GM18511 (cell line): Measurements from ENCODE around the gene HLF.

Experiments
- ATAC-seq: cut with Tn5 transposase; IDR thresholded peaks from one replicate; pipeline ENCODE4 v1.9.1; 2021; ENCODE audit warnings: mild to moderate bottlenecking, moderate library complexity; ENCODE audit not compliant: unreplicated experiment

The HLF gene

DNA sequence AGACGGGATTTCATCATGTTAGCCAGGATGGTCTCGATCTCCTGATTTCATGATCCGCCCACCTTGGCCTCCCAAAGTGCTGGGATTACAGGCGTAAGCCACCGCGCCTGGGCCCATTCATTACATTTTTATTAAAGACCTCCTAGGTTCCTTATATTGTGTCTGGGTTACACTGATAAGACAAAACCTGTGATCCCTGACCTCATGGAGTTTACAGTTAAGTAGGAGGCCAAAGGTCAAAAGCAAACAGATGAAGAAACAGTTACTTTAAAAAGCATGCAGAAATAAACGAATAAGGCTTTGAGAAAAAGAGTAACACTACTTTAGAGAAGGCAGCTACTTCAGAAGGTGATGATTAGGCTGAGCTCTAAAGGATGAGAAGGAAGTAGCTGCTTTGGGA is 14.9 kb upstream of the HLF start:
- ATAC-seq: no peak

DNA sequence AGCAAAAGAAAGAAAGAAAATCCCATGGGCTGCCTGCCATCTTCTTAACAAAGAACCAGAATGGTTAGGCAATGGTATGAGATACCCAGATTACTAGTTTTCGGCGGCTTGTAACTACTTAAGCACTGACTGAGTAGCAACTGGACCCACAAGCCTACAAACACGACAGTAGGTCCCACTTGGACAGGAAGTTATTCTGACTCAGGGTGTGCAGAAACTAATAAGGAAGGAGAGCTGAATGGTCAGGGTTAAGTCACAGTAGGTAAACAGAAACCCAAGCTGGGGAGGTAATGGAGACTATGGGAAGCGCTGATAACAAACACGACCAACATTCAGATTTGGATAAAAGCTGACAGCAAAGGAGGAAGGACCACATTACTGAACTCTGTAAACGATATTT is 10.4 kb upstream of the HLF start:
- no peak for ATAC-seq

DNA sequence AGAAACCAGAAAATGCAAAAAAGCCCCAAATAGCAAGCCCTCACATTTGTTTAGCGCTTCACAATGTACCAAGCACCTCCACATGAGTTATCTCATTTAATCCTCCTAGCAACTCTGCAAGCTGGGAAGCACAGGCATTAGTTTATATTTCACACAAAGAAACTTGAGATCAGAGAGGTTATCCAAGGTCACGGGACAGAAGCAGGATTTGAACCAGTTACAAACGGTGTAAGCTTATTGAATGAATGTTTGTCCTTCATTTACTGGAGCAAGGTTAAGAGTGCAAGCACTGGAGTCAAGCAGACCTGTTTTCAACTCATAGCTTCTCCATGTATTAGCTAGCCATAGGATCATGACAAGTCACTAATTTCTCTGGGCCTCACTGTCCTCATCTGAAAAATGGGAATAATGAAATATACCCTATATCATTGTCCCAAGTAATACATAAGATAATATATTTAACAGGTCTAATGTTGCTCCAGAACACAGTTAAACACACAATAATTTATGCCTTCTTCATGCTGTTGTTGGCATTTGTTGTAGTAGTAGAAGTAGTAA is 6.1 kb upstream of the HLF start:
- no peak for ATAC-seq

DNA sequence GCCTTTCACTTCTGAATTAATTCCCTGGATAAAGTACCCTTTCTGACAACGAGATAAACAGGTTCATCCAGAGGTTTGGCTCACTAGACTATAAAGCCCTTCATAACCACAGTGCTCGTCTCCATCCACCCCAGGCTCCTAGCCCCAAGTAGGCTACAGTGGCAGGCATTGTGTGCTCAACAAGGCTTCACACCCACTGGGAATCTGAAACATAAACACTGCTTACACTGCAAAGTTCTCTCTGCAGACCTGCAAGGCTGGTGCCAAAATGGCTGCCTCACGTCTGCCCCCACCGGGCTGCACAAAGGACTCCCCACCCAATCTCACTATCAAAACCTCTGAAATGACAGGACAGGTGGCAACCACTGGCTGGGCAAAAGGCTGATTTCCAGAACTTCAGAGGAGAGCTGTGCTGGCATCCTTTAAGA is 5.1 kb upstream of the HLF start:
- no peak for ATAC-seq

DNA sequence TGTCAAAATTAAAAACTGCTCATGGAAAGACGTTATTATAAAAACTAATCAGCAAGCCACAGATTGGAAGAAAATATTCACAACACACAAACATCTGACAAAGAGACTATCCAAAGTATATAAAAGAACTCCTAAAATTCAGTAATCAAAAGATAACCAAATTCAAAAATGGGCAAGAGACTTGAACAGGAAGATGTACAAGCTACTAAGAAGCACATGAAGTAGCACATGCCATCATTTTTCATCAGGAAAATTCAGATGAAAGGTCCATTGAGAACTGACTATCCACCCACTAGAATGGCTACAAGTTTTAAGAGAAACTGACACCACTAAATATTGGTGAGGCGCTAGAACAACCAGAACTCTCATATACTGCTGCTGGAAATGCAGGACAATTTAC is 3.4 kb upstream of the HLF start:
- no peak for ATAC-seq

DNA sequence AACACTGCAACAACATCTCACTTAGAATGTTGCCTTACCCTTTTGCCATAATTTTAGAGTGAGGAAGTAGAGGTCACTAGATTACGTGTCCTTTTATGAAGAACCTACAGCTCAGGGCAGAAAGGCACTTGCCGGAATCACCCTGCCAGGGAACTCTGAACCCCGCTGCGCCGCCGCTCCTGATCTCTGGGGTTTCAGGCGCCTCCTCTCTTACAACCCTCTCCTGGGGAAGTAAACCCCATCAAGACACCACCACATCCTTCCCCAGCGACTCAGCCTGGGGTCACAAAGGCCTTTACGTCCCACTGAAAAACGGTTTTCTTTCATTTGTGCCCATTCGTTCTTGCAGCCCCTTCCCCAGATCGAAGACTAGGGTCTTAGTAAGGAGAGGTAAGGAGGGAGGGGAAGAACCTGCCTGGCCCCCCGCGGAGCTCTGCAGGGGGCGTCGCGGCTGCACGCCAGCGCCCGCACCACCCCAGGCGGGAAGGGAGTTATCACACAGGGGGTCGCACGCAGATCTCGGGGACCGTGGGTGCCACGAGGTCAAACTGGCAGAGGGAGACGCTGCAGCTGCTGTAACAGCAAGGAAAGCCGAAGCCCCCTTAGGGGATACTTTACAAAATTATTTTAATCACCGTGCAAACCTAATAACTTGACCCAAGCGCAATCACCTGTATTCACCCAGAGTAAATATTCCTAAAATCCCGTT is 1.0 kb upstream of the HLF start:
- no peak for ATAC-seq

DNA sequence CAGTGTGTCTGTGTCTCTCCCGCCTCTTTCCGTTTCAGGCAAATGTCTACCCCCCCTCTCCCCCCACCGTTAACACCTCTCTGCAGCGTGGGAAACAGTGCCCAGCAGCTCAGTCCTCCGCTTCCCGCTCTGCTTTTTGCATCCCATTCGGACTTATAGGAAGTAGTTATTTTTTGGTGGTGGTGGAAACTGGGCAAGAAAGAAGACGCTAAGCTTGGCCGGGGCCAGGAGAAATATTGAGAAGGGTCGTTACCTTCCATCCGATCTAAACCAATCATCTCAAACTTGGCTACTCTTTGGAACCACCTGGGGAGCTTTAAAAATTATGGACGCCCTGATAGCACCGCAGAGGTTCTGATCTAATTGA is 499 bp upstream of the HLF start:
- ATAC-seq: peak; percentile 9

DNA sequence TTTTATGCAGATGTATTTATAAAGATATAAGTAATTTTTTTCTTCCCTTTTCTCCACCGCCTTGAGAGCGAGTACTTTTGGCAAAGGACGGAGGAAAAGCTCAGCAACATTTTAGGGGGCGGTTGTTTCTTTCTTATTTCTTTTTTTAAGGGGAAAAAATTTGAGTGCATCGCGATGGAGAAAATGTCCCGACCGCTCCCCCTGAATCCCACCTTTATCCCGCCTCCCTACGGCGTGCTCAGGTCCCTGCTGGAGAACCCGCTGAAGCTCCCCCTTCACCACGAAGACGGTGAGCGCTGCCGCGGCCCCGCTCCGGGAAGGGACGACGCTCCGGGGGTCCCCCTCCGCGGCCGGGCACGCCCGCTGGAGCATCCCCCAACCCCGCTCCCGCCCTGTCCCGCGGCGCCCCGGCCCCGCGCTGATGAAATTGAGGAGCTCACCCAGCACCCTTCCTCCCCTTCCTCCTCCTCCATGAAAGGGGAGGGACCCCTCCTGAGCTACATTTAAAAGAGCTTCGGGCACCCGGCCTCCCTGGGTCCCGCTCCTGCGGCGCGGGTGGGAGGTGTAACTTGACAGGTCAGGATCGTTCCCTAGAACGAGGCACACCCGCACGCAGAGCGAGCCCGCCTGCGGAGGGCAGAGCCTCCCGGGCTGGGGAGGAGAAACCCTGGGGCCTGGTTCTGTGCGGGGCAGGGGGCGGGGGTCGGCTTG is 706 bp downstream of the HLF start:
- ATAC-seq: no peak

DNA sequence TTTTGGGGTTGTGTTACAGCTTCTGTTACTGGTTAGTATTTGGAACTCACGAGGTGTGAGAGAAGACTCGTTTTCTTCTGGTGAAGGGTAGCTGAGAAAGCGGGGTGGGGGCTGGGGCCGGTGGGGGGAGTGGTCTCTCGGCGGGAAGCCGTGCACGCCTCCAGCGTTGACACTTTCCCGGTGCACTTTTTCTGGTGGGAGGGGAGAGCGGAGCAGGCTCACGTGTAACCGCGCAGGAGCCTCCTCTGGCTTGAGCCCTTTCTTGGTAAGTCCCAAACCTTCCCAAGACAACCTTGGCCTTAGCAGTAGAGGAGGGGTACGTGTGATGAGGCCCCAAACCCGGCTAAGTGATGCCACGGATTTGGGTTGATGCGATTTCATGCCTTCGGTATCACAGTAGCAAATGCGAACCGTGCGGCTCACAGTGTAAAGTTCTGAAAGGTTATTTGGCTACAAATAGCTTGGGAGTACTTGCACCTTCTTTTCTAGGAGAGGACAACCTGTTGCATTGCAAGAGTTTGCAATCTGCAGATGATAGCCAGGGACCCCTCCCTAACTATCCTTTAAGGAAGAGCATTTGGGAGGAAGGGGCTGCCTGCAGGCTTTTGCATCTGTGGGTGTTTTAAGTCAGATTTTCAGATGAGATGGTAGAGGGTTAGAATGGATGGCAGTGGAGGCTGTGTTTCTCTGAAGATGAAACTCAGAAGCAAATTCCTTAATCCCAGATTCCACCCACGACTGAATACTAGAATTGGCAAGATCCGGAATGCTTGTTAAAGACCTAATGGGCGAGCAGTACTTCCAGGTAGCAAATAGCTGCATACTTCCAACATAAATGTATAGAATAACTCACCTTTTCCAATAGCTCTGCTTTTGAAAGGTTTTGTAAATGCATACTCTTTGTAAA is 1.5 kb downstream of the HLF start:
- no peak for ATAC-seq

DNA sequence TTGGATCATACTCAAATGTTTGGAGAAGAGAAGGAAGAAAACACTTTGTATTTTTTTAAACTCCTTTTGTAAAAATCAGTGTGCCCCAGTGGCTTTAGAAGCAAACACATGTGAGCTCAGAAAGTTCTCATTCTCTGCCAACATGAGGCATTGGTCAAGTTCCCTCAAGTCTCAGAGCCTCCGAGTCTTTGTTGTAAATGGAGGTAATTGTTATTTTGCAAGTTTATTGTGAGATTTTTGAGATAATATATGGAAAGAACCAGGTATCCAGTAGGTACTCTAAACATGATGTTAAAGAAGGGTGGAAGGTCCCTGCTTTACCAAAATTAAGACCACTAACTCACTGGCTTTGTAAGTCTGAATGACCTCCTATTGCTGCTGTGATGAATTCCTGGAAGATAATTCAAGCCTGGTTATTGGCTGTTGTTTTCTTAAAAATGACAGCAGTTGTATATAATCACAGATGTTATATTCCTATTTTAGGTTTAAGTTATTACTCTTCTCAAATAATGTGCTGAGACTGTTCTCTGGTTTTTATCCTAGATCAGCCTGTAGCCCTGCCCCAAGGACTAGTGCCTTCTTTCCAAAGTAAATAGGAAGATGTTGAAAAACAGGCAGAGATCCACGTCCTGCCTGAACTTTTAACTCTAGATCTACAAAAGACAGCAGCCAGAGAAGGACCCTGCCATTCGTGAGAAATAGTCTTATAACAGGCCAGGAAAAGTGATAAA is 2.4 kb downstream of the HLF start:
- no peak for ATAC-seq

DNA sequence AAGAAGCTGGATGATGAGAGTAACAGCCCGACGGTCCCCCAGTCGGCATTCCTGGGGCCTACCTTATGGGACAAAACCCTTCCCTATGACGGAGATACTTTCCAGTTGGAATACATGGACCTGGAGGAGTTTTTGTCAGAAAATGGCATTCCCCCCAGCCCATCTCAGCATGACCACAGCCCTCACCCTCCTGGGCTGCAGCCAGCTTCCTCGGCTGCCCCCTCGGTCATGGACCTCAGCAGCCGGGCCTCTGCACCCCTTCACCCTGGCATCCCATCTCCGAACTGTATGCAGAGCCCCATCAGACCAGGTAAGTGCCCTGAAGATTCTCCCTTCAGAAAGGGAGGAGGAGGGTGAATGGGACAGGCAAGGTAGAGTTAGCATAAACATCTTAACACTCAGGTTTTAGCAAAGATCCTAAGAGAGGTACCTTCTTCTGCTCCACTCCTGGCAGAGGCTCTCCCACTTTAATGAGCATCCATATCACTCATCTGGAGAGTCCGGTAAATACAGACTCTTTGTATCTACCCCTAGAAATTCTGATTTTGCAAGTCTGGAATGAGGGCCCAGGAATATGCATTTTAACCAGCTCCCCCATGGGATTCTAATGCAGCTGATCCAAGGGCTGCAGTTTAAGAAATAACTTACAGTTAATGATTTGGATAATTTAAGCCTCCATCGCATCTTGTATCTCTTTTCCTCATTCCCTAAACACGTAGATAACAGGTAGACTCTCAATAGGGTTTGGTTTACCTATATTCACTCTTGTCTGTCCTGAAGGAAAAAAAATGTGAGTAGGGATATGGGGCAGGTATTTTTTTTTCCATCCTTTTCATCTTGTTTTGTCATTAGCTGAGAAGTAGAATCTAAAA is 3.3 kb downstream of the HLF start:
- ATAC-seq: no peak

DNA sequence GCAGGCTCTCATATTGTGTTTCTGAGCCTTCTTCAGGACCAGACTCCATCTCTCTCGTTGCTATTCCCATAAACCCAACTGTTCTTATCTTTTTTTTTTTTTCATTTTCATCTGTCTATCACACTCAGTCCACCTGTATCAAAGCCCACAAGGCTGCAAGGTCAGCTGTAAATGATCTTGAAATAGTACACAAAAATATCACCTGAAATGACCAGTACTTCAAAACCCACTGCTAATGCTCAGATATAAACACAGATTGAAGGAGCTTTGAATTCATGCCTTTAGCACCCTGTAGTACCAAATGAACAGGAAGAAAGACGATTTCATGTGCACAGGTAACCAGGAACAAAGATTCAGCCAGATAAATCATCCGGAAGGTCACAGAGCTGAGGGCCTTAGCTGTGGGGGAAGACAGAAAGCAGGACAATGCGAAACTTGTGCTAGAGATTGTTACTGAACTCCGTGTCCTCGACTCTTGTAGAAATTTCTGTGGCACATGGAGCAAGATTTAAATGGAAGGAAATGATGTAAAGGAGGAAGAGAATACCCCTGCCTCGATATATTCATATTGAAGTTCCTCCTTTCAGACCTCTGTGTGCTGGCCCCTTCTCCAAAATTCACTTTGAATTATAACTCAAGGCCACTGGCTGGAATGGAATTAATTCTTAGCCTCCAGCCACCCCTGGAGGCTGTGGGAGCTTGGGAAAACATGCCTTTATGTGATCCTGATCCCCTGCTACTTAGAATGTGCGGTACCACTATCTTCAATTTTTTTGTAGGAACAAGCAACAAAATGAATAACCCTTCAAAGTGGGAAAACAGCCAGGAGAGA is 4.1 kb downstream of the HLF start:
- ATAC-seq: no peak

DNA sequence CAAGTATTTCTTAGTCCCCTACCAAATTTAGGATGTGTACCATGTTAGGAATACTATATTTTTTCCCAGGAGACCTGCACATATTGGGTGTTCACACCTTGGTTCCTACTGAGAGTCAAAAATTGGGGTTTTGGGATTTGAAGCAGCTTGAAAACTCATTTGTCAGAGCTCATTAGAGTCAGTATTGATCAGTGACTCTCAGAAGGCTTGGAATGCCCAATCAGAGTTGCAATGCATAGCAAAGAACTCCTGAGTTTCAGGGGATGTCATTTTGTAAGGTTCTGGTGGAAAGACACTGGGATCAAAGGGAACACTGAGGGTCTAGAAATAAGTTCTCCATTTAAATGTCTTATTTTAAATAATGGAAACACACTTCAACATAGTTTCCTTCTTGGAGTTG is 5.1 kb downstream of the HLF start:
- ATAC-seq: no peak

DNA sequence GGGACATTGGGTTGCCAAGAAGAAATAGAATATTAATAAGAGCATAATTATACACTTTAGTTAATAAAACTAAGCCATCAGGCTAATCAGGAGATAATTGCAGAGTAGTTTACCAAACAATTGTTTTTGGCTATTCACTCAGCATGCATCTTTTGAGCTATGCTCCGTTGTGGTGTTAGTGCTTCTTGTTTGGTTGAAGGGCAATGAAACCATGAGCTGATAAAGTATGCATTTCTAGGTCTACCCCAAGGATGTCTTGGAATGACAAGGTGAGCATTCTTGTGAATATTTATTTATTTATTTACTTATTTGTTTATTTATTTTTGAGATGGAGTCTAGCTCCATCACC is 6.4 kb downstream of the HLF start:
- ATAC-seq: no peak

DNA sequence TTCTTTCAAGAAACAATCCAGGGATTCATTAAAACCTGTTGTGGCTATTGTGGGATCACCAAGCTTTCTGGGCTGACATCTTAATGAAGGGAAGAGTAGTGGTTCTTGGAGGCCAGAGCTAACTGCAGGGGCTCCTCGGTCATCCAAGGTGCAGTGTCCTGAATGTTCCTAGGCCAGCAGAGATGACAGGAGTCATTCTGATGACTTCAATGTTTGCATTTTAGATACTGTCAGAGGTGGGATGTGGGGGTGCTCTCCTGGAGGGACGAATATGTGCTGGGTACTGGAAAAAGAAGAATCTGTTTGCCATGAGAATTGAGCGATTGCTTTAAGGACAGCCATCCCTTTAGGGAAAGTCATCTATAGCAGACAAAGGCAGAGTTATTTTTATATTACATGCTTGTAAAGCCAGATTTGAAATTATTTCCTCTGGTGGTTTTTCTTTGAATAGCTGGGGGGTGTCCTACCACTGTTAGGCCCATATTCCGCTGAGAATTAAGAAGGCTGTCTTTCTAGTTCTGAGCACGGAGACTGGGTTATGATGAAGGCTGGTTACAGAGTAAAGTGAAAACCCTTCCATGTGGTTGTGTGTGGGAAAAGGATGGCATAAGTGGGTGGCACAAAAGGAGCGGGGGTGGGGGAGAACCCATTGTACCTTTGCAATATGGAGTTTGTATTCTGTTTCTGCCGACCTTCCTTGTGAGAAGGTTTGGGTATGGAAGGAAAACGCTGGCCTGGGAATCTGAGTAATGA is 7.4 kb downstream of the HLF start:
- no peak for ATAC-seq

DNA sequence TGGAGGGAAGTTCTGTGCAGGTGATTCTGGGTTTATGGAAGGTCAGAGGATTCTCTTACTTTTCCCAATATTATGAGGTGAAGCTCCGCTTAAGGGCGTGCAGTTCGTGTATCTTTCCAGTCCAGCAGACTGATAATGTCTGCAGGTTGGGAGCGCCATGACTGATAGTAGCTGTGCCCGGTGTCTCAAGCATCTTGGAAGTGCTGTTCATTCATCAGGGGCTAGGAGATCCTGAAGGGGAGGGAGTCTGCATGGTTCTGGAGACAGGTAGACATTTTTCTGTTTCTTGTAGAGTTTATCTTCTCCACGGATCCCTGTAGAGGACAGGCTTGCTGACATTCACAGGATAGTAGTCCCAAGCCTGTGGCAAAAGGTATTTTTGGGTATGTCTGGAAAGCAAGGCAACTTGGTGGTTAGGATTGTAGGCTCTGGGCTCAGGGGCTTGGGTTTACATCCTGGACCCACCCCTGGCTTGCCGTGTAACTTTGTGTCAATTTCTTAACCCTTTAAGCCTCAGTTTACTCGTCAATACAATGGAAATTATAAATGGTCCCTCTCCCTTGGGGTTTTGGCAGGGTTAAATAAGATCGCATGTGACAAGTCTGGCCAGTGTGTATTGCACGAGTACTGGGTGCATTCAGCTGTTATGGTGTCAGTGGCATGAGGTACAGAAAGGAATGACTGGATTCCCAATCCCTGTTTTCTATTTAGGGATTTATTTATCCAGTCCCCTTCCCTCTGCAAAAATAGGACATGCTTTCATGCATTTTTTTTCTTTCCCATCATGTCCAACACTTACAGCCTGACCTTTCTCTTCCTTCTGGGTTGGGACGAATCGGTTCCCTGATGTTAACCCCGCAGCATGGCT is 8.2 kb downstream of the HLF start:
- ATAC-seq: no peak

DNA sequence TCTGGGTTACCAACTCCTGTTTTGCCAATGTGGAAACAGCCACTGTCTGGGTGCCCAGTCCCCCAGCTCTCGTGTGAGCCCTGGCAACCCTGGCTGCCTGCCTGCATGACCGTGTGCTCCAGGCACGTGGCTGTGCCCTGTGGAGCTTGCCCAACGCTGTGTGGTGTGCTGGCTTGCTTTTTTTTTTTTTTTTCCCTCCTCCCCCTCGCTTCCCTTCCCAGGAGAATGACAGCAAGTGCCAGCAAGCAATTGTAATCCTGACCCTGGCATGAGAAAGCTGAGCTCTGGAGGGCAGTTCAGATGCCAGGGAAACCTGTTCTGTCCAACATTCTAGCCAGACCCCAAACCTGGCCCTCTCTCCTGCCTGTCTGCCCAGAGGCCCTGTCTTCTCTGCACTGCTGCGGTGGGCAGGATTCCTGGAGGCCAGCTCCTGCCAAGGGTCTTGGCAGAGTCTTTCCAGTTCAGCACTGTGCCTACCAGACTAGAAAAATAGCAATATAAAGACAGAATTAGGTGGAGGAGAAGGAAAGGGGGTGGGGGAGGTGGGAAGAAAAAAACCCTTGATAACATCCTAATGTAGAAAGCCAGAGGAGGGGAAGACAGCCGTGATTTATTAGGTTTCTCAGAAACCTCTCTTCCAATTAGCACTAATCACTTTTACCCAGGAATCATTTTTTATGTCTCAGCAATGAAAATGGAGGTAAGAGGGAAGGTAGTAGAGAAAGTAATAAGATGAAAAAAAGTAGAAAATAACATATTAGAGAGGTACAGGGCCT is 9.0 kb downstream of the HLF start:
- no peak for ATAC-seq
